ENCODE results near the gene TCAP.
"Not testable (repeated sequence)": the region's sequence is repeated elsewhere in the genome, so short reads cannot be mapped to it uniquely, and the experiment has no call there.

TCAP gene

GRCh38 chr17:39704821-39705551 is 39.8 kb downstream of the TCAP start:
- Mint-ChIP-seq H3K27me3 (peaks cover 19% of the 10 kb centered on the region), H3K36me3 (ENCODE audit: low read depth) (no peaks in the 10 kb centered on the region), H3K4me1 (ENCODE audit: low read depth) (peaks cover 16% of the 10 kb centered on the region), H3K4me3 (no peak overlapping the region), H3K27ac (no peak overlapping the region), H3K9me3 (no peaks in the 10 kb centered on the region)

GRCh38 chr17:39705786-39706348 is 40.7 kb downstream of the TCAP start:
- Mint-ChIP-seq H3K27me3 (peaks cover 15% of the 10 kb centered on the region), H3K36me3 (ENCODE audit: low read depth) (no peaks in the 10 kb centered on the region), H3K4me3 (no peak overlapping the region), H3K4me1 (ENCODE audit: low read depth) (peaks cover 16% of the 10 kb centered on the region), H3K9me3 (no peaks in the 10 kb centered on the region), H3K27ac (no peak overlapping the region)

- no peaks in the 10 kb centered on the region for H3K36me3 Mint-ChIP-seq (ENCODE audit: low read depth)
- H3K4me3 Mint-ChIP-seq: no peak overlapping the region
Observed at GRCh38 chr17:39706383-39706782, 41.2 kb downstream of the TCAP start.

GRCh38 chr17:39706921-39707337 is 41.8 kb downstream of the TCAP start:
- peaks cover 16% of the 10 kb centered on the region for H3K4me1 Mint-ChIP-seq (ENCODE audit: low read depth)
- H3K4me3 Mint-ChIP-seq: no peak overlapping the region
- H3K36me3 Mint-ChIP-seq (ENCODE audit: low read depth): no peaks in the 10 kb centered on the region
- peaks cover 6% of the 10 kb centered on the region for H3K27me3 Mint-ChIP-seq
- no peaks in the 10 kb centered on the region for H3K9me3 Mint-ChIP-seq
- no peak overlapping the region for H3K27ac Mint-ChIP-seq

More at GRCh38 chr17:39706383-39706782, 41.2 kb downstream of the TCAP start:
- H3K4me1 Mint-ChIP-seq (ENCODE audit: low read depth): peaks cover 16% of the 10 kb centered on the region
- no peaks in the 10 kb centered on the region for H3K9me3 Mint-ChIP-seq
- H3K27me3 Mint-ChIP-seq: peaks cover 10% of the 10 kb centered on the region
- no peak overlapping the region for H3K27ac Mint-ChIP-seq

GRCh38 chr17:39709319-39709997 is 44.3 kb downstream of the TCAP start:
- no peaks in the 10 kb centered on the region for H3K36me3 Mint-ChIP-seq (ENCODE audit: low read depth)
- no peak overlapping the region for H3K4me3 Mint-ChIP-seq
- no peak overlapping the region for H3K27ac Mint-ChIP-seq
- no peaks in the 10 kb centered on the region for H3K27me3 Mint-ChIP-seq
- peaks cover 10% of the 10 kb centered on the region for H3K4me1 Mint-ChIP-seq (ENCODE audit: low read depth)
- no peaks in the 10 kb centered on the region for H3K9me3 Mint-ChIP-seq

- Mint-ChIP-seq H3K27ac (no peak overlapping the region), H3K27me3 (no peaks in the 10 kb centered on the region), H3K4me3 (no peak overlapping the region), H3K36me3 (ENCODE audit: low read depth) (no peaks in the 10 kb centered on the region), H3K4me1 (ENCODE audit: low read depth) (peaks cover 10% of the 10 kb centered on the region), H3K9me3 (no peaks in the 10 kb centered on the region)
Observed at GRCh38 chr17:39709998-39710964, 45.1 kb downstream of the TCAP start.

GRCh38 chr17:39711071-39711470 is 45.9 kb downstream of the TCAP start:
- H3K36me3 Mint-ChIP-seq (ENCODE audit: low read depth); H3K27me3 Mint-ChIP-seq; H3K4me3 Mint-ChIP-seq; H3K27ac Mint-ChIP-seq; H3K4me1 Mint-ChIP-seq (ENCODE audit: low read depth); H3K9me3 Mint-ChIP-seq: not testable (repeated sequence)

- no peaks in the 10 kb centered on the region for H3K27me3 Mint-ChIP-seq
- H3K4me1 Mint-ChIP-seq (ENCODE audit: low read depth): peaks cover 7% of the 10 kb centered on the region
- H3K9me3 Mint-ChIP-seq: no peaks in the 10 kb centered on the region
- H3K4me3 Mint-ChIP-seq: no peak overlapping the region
- H3K27ac Mint-ChIP-seq: no peak overlapping the region
- no peaks in the 10 kb centered on the region for H3K36me3 Mint-ChIP-seq (ENCODE audit: low read depth)
Observed at GRCh38 chr17:39711851-39712250, 46.7 kb downstream of the TCAP start.

GRCh38 chr17:39714234-39714633 is 49.1 kb downstream of the TCAP start:
- H3K36me3 Mint-ChIP-seq (ENCODE audit: low read depth): no peaks in the 10 kb centered on the region
- H3K27ac Mint-ChIP-seq: no peak overlapping the region
- H3K4me3 Mint-ChIP-seq: no peak overlapping the region
- H3K9me3 Mint-ChIP-seq: no peaks in the 10 kb centered on the region
- H3K4me1 Mint-ChIP-seq (ENCODE audit: low read depth): no peaks in the 10 kb centered on the region
- no peaks in the 10 kb centered on the region for H3K27me3 Mint-ChIP-seq

- H3K27me3 Mint-ChIP-seq: no peaks in the 10 kb centered on the region
- H3K27ac Mint-ChIP-seq: no peak overlapping the region
- H3K4me1 Mint-ChIP-seq (ENCODE audit: low read depth): no peaks in the 10 kb centered on the region
Observed at GRCh38 chr17:39715375-39716072, 50.4 kb downstream of the TCAP start.

More at GRCh38 chr17:39715375-39716072, 50.4 kb downstream of the TCAP start:
- Mint-ChIP-seq H3K9me3 (no peaks in the 10 kb centered on the region), H3K4me3 (no peak overlapping the region), H3K36me3 (ENCODE audit: low read depth) (no peaks in the 10 kb centered on the region)

Data from stimulated activated naive CD8-positive, alpha-beta T cell treated with anti-CD3 and anti-CD28 coated beads, Interleukin-15, Interleukin-2, amounts not matched to agents 100 ng/mL and 50 ng/mL, for 24 hours (primary cell).